Measurements from ENCODE around the gene PRICKLE2.
"Not testable (repeated sequence)": the region's sequence is repeated elsewhere in the genome, so short reads cannot be mapped to it uniquely, and the experiment has no call there.

PRICKLE2 gene

GRCh38 chr3:64103131-64103530 lies 122.1 kb downstream of the PRICKLE2 start:
- H3K9me3 ChIP-seq (ENCODE audit: control insufficient read depth, low read length): no peaks in the 10 kb centered on the region
- no peak overlapping the region for H3K9ac ChIP-seq (ENCODE audit: low read length)
- H3K4me3 ChIP-seq (ENCODE audit: low read length): no peak overlapping the region
- no peak for DNase-seq (ENCODE audit: low read depth)
- H3K36me3 ChIP-seq (ENCODE audit: control insufficient read depth, insufficient read depth, low read length, severe bottlenecking): peaks cover 57% of the 10 kb centered on the region
- H3K27me3 ChIP-seq (replicated peaks; ENCODE audit: control insufficient read depth, insufficient read depth, low read length): no peaks in the 10 kb centered on the region
- peaks cover 7% of the 10 kb centered on the region for H3K4me1 ChIP-seq (ENCODE audit: control insufficient read depth, insufficient read depth, low read length)

- Histone ChIP-seq H3K4me3 (ENCODE audit: low read length) (no peak overlapping the region), H3K4me1 (ENCODE audit: control insufficient read depth, insufficient read depth, low read length) (peaks cover 7% of the 10 kb centered on the region), H3K36me3 (ENCODE audit: control insufficient read depth, insufficient read depth, low read length, severe bottlenecking) (peaks cover 56% of the 10 kb centered on the region), H3K9ac (ENCODE audit: low read length) (no peak overlapping the region), H3K9me3 (ENCODE audit: control insufficient read depth, low read length) (no peaks in the 10 kb centered on the region), H3K27me3 (replicated peaks; ENCODE audit: control insufficient read depth, insufficient read depth, low read length) (no peaks in the 10 kb centered on the region)
- DNase-seq (ENCODE audit: low read depth): no peak
Observed at GRCh38 chr3:64102147-64102546, 123.1 kb downstream of the PRICKLE2 start.

- Histone ChIP-seq H3K27me3 (replicated peaks; ENCODE audit: control insufficient read depth, insufficient read depth, low read length) (no peaks in the 10 kb centered on the region), H3K9ac (ENCODE audit: low read length) (no peak overlapping the region)
- no peak for DNase-seq (ENCODE audit: low read depth)
Observed at GRCh38 chr3:64099316-64099715, 126.0 kb downstream of the PRICKLE2 start.

GRCh38 chr3:64098670-64099069 lies 126.6 kb downstream of the PRICKLE2 start:
- H3K9me3 ChIP-seq (ENCODE audit: control insufficient read depth, low read length): no peaks in the 10 kb centered on the region
- no peak overlapping the region for H3K9ac ChIP-seq (ENCODE audit: low read length)
- H3K4me3 ChIP-seq (ENCODE audit: low read length): no peak overlapping the region
- no peaks in the 10 kb centered on the region for H3K27me3 ChIP-seq (replicated peaks; ENCODE audit: control insufficient read depth, insufficient read depth, low read length)
- peaks cover 64% of the 10 kb centered on the region for H3K36me3 ChIP-seq (ENCODE audit: control insufficient read depth, insufficient read depth, low read length, severe bottlenecking)
- no peak for DNase-seq (ENCODE audit: low read depth)
- H3K4me1 ChIP-seq (ENCODE audit: control insufficient read depth, insufficient read depth, low read length): no peaks in the 10 kb centered on the region

More at GRCh38 chr3:64099316-64099715, 126.0 kb downstream of the PRICKLE2 start:
- peaks cover 62% of the 10 kb centered on the region for H3K36me3 ChIP-seq (ENCODE audit: control insufficient read depth, insufficient read depth, low read length, severe bottlenecking)
- H3K4me3 ChIP-seq (ENCODE audit: low read length): no peak overlapping the region
- no peaks in the 10 kb centered on the region for H3K9me3 ChIP-seq (ENCODE audit: control insufficient read depth, low read length)
- H3K4me1 ChIP-seq (ENCODE audit: control insufficient read depth, insufficient read depth, low read length): no peaks in the 10 kb centered on the region

GRCh38 chr3:64097920-64098319 lies 127.3 kb downstream of the PRICKLE2 start:
- H3K9ac ChIP-seq (ENCODE audit: low read length): no peak overlapping the region
- no peaks in the 10 kb centered on the region for H3K9me3 ChIP-seq (ENCODE audit: control insufficient read depth, low read length)
- no peaks in the 10 kb centered on the region for H3K27me3 ChIP-seq (replicated peaks; ENCODE audit: control insufficient read depth, insufficient read depth, low read length)
- peaks cover 63% of the 10 kb centered on the region for H3K36me3 ChIP-seq (ENCODE audit: control insufficient read depth, insufficient read depth, low read length, severe bottlenecking)
- H3K4me3 ChIP-seq (ENCODE audit: low read length): no peak overlapping the region
- H3K4me1 ChIP-seq (ENCODE audit: control insufficient read depth, insufficient read depth, low read length): no peaks in the 10 kb centered on the region
- DNase-seq (ENCODE audit: low read depth): no peak

GRCh38 chr3:64095802-64096201 lies 129.5 kb downstream of the PRICKLE2 start:
- DNase-seq (ENCODE audit: low read depth): no peak
- Histone ChIP-seq H3K4me3 (ENCODE audit: low read length) (no peak overlapping the region), H3K36me3 (ENCODE audit: control insufficient read depth, insufficient read depth, low read length, severe bottlenecking) (peaks cover 54% of the 10 kb centered on the region), H3K9me3 (ENCODE audit: control insufficient read depth, low read length) (no peaks in the 10 kb centered on the region), H3K9ac (ENCODE audit: low read length) (no peak overlapping the region), H3K4me1 (ENCODE audit: control insufficient read depth, insufficient read depth, low read length) (no peaks in the 10 kb centered on the region), H3K27me3 (replicated peaks; ENCODE audit: control insufficient read depth, insufficient read depth, low read length) (no peaks in the 10 kb centered on the region)

GRCh38 chr3:64094713-64095079 lies 130.6 kb downstream of the PRICKLE2 start:
- Histone ChIP-seq H3K4me3 (ENCODE audit: low read length) (no peak overlapping the region), H3K9ac (ENCODE audit: low read length) (no peak overlapping the region), H3K27me3 (replicated peaks; ENCODE audit: control insufficient read depth, insufficient read depth, low read length) (no peaks in the 10 kb centered on the region), H3K36me3 (ENCODE audit: control insufficient read depth, insufficient read depth, low read length, severe bottlenecking) (peaks cover 47% of the 10 kb centered on the region), H3K9me3 (ENCODE audit: control insufficient read depth, low read length) (no peaks in the 10 kb centered on the region), H3K4me1 (ENCODE audit: control insufficient read depth, insufficient read depth, low read length) (no peaks in the 10 kb centered on the region)
- no peak for DNase-seq (ENCODE audit: low read depth)

- H3K9ac ChIP-seq (ENCODE audit: low read length): no peak overlapping the region
Observed at GRCh38 chr3:64093825-64094712, 131.2 kb downstream of the PRICKLE2 start.

GRCh38 chr3:64093211-64093610 lies 132.1 kb downstream of the PRICKLE2 start:
- Histone ChIP-seq H3K9me3 (ENCODE audit: control insufficient read depth, low read length) (no peaks in the 10 kb centered on the region), H3K36me3 (ENCODE audit: control insufficient read depth, insufficient read depth, low read length, severe bottlenecking) (peaks cover 32% of the 10 kb centered on the region), H3K4me3 (ENCODE audit: low read length) (no peak overlapping the region), H3K9ac (ENCODE audit: low read length) (no peak overlapping the region), H3K4me1 (ENCODE audit: control insufficient read depth, insufficient read depth, low read length) (peaks cover 9% of the 10 kb centered on the region), H3K27me3 (replicated peaks; ENCODE audit: control insufficient read depth, insufficient read depth, low read length) (no peaks in the 10 kb centered on the region)
- no peak for DNase-seq (ENCODE audit: low read depth)

More at GRCh38 chr3:64093825-64094712, 131.2 kb downstream of the PRICKLE2 start:
- no peak overlapping the region for H3K4me3 ChIP-seq (ENCODE audit: low read length)
- no peaks in the 10 kb centered on the region for H3K9me3 ChIP-seq (ENCODE audit: control insufficient read depth, low read length)
- peaks cover 3% of the 10 kb centered on the region for H3K4me1 ChIP-seq (ENCODE audit: control insufficient read depth, insufficient read depth, low read length)
- no peak for DNase-seq (ENCODE audit: low read depth)
- H3K36me3 ChIP-seq (ENCODE audit: control insufficient read depth, insufficient read depth, low read length, severe bottlenecking): peaks cover 41% of the 10 kb centered on the region
- no peaks in the 10 kb centered on the region for H3K27me3 ChIP-seq (replicated peaks; ENCODE audit: control insufficient read depth, insufficient read depth, low read length)

- Histone ChIP-seq H3K9ac (ENCODE audit: low read length) (no peak overlapping the region), H3K9me3 (ENCODE audit: control insufficient read depth, low read length) (no peaks in the 10 kb centered on the region), H3K4me3 (ENCODE audit: low read length) (no peak overlapping the region), H3K27me3 (replicated peaks; ENCODE audit: control insufficient read depth, insufficient read depth, low read length) (no peaks in the 10 kb centered on the region), H3K36me3 (ENCODE audit: control insufficient read depth, insufficient read depth, low read length, severe bottlenecking) (peaks cover 24% of the 10 kb centered on the region), H3K4me1 (ENCODE audit: control insufficient read depth, insufficient read depth, low read length) (peaks cover 9% of the 10 kb centered on the region)
- DNase-seq (ENCODE audit: low read depth): no peak
Observed at GRCh38 chr3:64091501-64091900, 133.8 kb downstream of the PRICKLE2 start.

GRCh38 chr3:64089386-64089785 lies 135.9 kb downstream of the PRICKLE2 start:
- not testable (repeated sequence) for H3K27me3 ChIP-seq (replicated peaks; ENCODE audit: control insufficient read depth, insufficient read depth, low read length); H3K9ac ChIP-seq (ENCODE audit: low read length); H3K4me3 ChIP-seq (ENCODE audit: low read length); H3K9me3 ChIP-seq (ENCODE audit: control insufficient read depth, low read length); DNase-seq (ENCODE audit: low read depth); H3K4me1 ChIP-seq (ENCODE audit: control insufficient read depth, insufficient read depth, low read length); H3K36me3 ChIP-seq (ENCODE audit: control insufficient read depth, insufficient read depth, low read length, severe bottlenecking)
